Endodermal cell (in vitro differentiated cells): ENCODE results near the gene LRFN5. TPM values are rescaled to one million over a fixed set of nuclear protein-coding genes. Genes with fewer than 3 reads are reported as not detected.

Experiments used
- DNase-seq: peaks from one replicate; pipeline ENCODE4 v3.0.0-alpha.2; 2017
- H3K27ac ChIP-seq: 2 replicates; pipeline ENCODE4 v1.5.1; 2013; ENCODE audit warnings: mild to moderate bottlenecking, low read depth, low read length, moderate library complexity
- H3K27me3 ChIP-seq: 2 replicates; pipeline ENCODE4 v1.6.1; 2013; ENCODE audit warnings: mild to moderate bottlenecking, low read length, moderate library complexity; ENCODE audit not compliant: insufficient read depth, control insufficient read depth, poor library complexity, severe bottlenecking
- H3K36me3 ChIP-seq: 2 replicates; pipeline ENCODE4 v1.7.0; 2013; ENCODE audit warnings: mild to moderate bottlenecking, low read length, moderate library complexity; ENCODE audit not compliant: control insufficient read depth, insufficient read depth
- H3K4me1 ChIP-seq: one replicate; pipeline ENCODE4 v1.7.0; 2013; ENCODE audit warnings: low read length; ENCODE audit not compliant: control insufficient read depth, insufficient read depth
- H3K4me3 ChIP-seq: 2 replicates; pipeline ENCODE4 v1.5.1; 2013; ENCODE audit warnings: mild to moderate bottlenecking, low read length, moderate library complexity
- H3K9ac ChIP-seq: 2 replicates; pipeline ENCODE4 v1.6.1; 2013; ENCODE audit warnings: mild to moderate bottlenecking, low read length, moderate library complexity; ENCODE audit not compliant: poor library complexity, severe bottlenecking; ENCODE audit errors: extremely low read depth
- H3K9me3 ChIP-seq: 2 replicates; pipeline ENCODE4 v1.6.1; 2013; ENCODE audit warnings: mild to moderate bottlenecking, low read length, moderate library complexity; ENCODE audit not compliant: control insufficient read depth
- H3K27ac Mint-ChIP-seq: 2 replicates; pipeline ENCODE4 v1.8.0; 2020; ENCODE audit warnings: mixed read lengths
- H3K27me3 Mint-ChIP-seq: 2 replicates; pipeline ENCODE4 v1.8.0; 2021; ENCODE audit warnings: mild to moderate bottlenecking, mixed read lengths; ENCODE audit not compliant: insufficient read depth
- H3K36me3 Mint-ChIP-seq: 2 replicates; pipeline ENCODE4 v1.8.0; 2020; ENCODE audit warnings: low read depth, mixed read lengths
- H3K4me1 Mint-ChIP-seq: 2 replicates; pipeline ENCODE4 v1.8.0; 2020; ENCODE audit warnings: mixed read lengths
- H3K4me3 Mint-ChIP-seq: 2 replicates; pipeline ENCODE4 v1.8.0; 2020; ENCODE audit warnings: mild to moderate bottlenecking, moderate library complexity, mixed read lengths
- H3K9me3 Mint-ChIP-seq: 2 replicates; pipeline ENCODE4 v1.8.0; 2020; ENCODE audit warnings: mild to moderate bottlenecking, mixed read lengths
- CTCF ChIP-seq: fragments of 200-600 bp; sonication (generic); conservative IDR thresholded peaks from 2 replicates; pipeline ENCODE4 v1.5.0; 2021; ENCODE audit warnings: antibody characterized with exemption, mild to moderate bottlenecking
- WGBS, 2 experiments: methylation state at CpG; one replicate each; pipeline versions ENCODE4 v1.1.5 to v1.1.7; 2013; ENCODE audit warnings: missing lambda C conversion rate in 2 of 2, mixed read lengths in 1 of 2; ENCODE audit not compliant: insufficient coverage in 1 of 2, insufficient read length in 1 of 2; 5-methylcytosine and 5-hydroxymethylcytosine counted together
- total RNA-seq, 2 donors: library from RNA; stranded (reverse); fragmentation: NEBNext Ultra II Directional in 1 of 2; extraction: Animal tissue kit (Norgen Biotek cat#: 25700) in 1 of 2; gene quantifications; 2 replicates in 1 of 2; 3 replicates in 1 of 2; pipeline ENCODE4 v1.2.1, GENCODE V29; 2021

Gene LRFN5
- total RNA-seq, 2 donors from 2014 or later: 1.4 to 3.2 TPM

- H3K27ac ChIP-seq: no peak overlapping the region
- no peak overlapping the region for H3K4me3 ChIP-seq
- Mint-ChIP-seq H3K27ac (no peak overlapping the region), H3K4me3 (no peak overlapping the region), H3K27me3 (peaks cover 1% of the 10 kb centered on the region), H3K36me3 (no peaks in the 10 kb centered on the region), H3K4me1 (no peaks in the 10 kb centered on the region), H3K9me3 (peaks cover 14% of the 10 kb centered on the region)
- H3K9ac ChIP-seq: no peak overlapping the region
- no peak for TF ChIP-seq CTCF
- 86 to 90% methylated on average over 1 of the region's 1 CpG for WGBS, 2 experiments
- no peaks in the 10 kb centered on the region for H3K9me3 ChIP-seq
- no peaks in the 10 kb centered on the region for H3K36me3 ChIP-seq
- DNase-seq: no peak
- no peaks in the 10 kb centered on the region for H3K4me1 ChIP-seq
- no peaks in the 10 kb centered on the region for H3K27me3 ChIP-seq
Measured at GRCh38 chr14:41758011-41758665, 151.5 kb downstream of the LRFN5 start.

- Mint-ChIP-seq H3K27me3 (no peaks in the 10 kb centered on the region), H3K36me3 (no peaks in the 10 kb centered on the region), H3K4me1 (no peaks in the 10 kb centered on the region), H3K9me3 (peaks cover 14% of the 10 kb centered on the region), H3K4me3 (no peak overlapping the region), H3K27ac (no peak overlapping the region)
- Histone ChIP-seq H3K4me3 (no peak overlapping the region), H3K27ac (no peak overlapping the region), H3K27me3 (no peaks in the 10 kb centered on the region), H3K36me3 (no peaks in the 10 kb centered on the region), H3K9ac (no peak overlapping the region), H3K4me1 (no peaks in the 10 kb centered on the region), H3K9me3 (no peaks in the 10 kb centered on the region)
- TF ChIP-seq CTCF: no peak
- no peak for DNase-seq
- WGBS, 2 experiments: 97 to 100% methylated on average over 1 to 2 of the region's 2 CpGs
Measured at GRCh38 chr14:41761204-41761603, 154.5 kb downstream of the LRFN5 start.

- no peak overlapping the region for H3K4me3 Mint-ChIP-seq
- H3K27me3 Mint-ChIP-seq: no peaks in the 10 kb centered on the region
- no peaks in the 10 kb centered on the region for H3K4me1 Mint-ChIP-seq
- peak overlapping the region; percentile 42 for H3K27ac Mint-ChIP-seq
- DNase-seq: no peak
- H3K9me3 Mint-ChIP-seq: no peaks in the 10 kb centered on the region
- no peaks in the 10 kb centered on the region for H3K4me1 ChIP-seq
- H3K27me3 ChIP-seq: no peaks in the 10 kb centered on the region
- H3K36me3 ChIP-seq: no peaks in the 10 kb centered on the region
- WGBS, 2 experiments: 90 to 91% methylated on average over 4 to 5 of the region's 5 CpGs
- no peaks in the 10 kb centered on the region for H3K9me3 ChIP-seq
- no peak overlapping the region for H3K4me3 ChIP-seq
- H3K9ac ChIP-seq: no peak overlapping the region
- TF ChIP-seq CTCF: no peak
- no peaks in the 10 kb centered on the region for H3K36me3 Mint-ChIP-seq
- no peak overlapping the region for H3K27ac ChIP-seq
Measured at GRCh38 chr14:41766772-41767171, 160.1 kb downstream of the LRFN5 start.
